CD1c-positive myeloid dendritic cell (primary cell): Measurements from ENCODE around the gene CYLC2.

ENCODE experiments used
- DNase-seq: peaks from one replicate; pipeline ENCODE4 v3.0.0-alpha.2; 2016; ENCODE audit errors: extremely low spot score

Gene CYLC2

GRCh38 chr9:102995033-102995432 lies at the start of gene CYLC2:
Gene CYLC2, plus strand, starts transcription at chr9:102995333. Its CDS starts 48 bp downstream, at chr9:102995381.
- no peak for DNase-seq

DNA sequence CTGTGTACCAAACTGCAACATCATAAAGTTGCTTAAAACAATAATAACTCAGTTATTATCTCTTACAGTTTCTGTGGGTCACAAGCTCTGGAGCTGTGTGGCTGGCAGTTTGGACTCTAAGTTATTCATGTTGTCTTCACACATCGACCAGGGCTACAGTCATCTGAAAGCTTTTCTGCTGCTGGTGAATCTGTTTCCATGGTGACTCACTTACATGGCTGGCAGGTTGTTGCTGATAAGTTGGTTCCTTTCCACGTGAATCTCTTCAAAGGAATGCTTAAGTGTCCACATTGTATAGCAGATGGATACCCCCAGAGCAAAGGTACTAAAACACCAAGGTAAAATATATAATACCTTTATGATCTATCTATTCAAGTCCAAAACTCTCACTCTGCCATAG lies 44.8 kb upstream of the CYLC2 start:
- DNase-seq: no peak

GRCh38 chr9:102966999-102967398 lies 28.1 kb upstream of the CYLC2 start:
- no peak for DNase-seq

- no peak for DNase-seq
Measured at GRCh38 chr9:102967979-102968378, 27.2 kb upstream of the CYLC2 start.

- no peak for DNase-seq
Measured at GRCh38 chr9:102972780-102973179, 22.4 kb upstream of the CYLC2 start.

DNA sequence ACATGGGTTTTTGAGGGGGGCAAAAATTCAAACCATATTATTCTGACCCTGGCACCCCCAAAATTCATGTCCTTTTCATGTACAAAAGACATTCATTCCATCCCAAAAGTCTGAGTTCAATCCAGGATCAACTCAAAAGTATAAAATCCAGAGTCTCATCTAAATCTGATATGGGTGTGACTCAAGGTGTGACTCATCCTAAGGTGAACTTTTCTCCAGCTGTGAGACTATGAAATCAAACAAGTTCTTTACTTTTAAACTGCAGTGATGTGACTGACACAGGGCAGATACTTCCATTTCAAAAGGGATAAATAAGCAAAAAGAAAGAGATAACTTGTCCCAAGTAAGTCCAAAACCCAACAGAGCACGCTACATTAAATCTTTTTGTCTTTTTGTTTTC lies 20.6 kb upstream of the CYLC2 start:
- DNase-seq: no peak

- no peak for DNase-seq
Measured at GRCh38 chr9:102975251-102975650, 19.9 kb upstream of the CYLC2 start.

GRCh38 chr9:102985162-102985895 lies 9.8 kb upstream of the CYLC2 start:
- DNase-seq: no peak

GRCh38 chr9:102986425-102986824 lies 8.7 kb upstream of the CYLC2 start:
- DNase-seq: no peak

DNA sequence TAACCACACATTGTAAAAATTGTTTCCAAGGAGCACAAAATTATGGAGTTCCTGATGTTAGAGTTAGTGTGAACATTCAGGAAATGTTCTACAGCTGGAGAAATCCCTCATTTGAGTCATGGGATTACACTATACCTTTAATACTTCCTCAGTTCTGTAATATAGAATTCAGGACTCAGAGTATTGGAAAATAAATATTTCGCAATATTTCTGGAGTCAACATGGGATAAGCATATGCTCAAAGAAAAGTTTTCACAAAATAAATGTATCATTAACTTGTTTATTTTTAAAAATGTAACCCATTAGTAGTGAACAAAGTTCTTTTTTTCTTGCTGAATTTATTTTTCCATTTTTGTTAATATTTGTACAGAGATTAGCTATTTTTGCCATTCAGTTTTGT lies 8.6 kb downstream of the CYLC2 start:
- DNase-seq: no peak

- no peak for DNase-seq
Measured at GRCh38 chr9:103014242-103014641, 19.1 kb downstream of the CYLC2 start.

DNA sequence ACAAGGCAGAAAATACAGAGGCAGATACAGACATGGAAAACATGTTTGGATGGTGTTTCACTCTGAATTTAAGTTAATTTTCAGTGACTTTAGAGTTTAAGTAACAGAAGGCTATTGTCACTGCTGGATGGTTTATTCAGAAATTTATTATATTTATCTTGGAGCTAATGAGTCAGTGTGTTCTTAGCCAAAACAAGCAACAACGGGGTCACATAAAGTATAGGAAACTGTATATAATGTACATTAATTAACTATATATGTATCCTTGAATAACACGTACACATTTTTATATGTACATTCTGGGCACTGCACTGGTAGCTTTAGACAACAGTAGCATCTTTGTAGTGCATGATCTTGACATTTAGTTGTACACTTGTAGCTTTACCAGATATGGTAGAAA lies 30.7 kb downstream of the CYLC2 start:
- no peak for DNase-seq

GRCh38 chr9:103037508-103038477 lies 42.7 kb downstream of the CYLC2 start:
- no peak for DNase-seq

GRCh38 chr9:103041961-103042360 lies 46.8 kb downstream of the CYLC2 start:
- DNase-seq: no peak
